SK-MEL-5 (cell line): ENCODE results near the gene DAPK1. TPM values are rescaled to one million over a fixed set of nuclear protein-coding genes. Genes with fewer than 3 reads are reported as not detected.

Experiments
- small RNA-seq, 2 experiments: library from RNA; depleted of rRNA; stranded (forward); fragments of <200 nt; gene quantifications; one replicate each; pipeline ENCODE3, GENCODE V24; 2014
- total RNA-seq: library from RNA; depleted of rRNA; stranded (reverse); fragments of >200 nt; shearing (Covaris generic); gene quantifications from 2 replicates; pipeline ENCODE4 v1.2.3, GENCODE V29; 2014; rRNA removed

The DAPK1 gene
- total RNA-seq, 1 experiment from 2014 or later, result 38.1 TPM

Small RNA genes lying within 50 kb of the gene (small RNA-seq; reads per million reads assigned to genes)
- gene AL161787.1, result 0 to 0.57 reads per million in 2 experiments

Other genes with a start within 250 kb of the DAPK1 start
- gene CTSL, start 228.3 kb downstream of the DAPK1 start, total RNA-seq, result 1,575 and 1,779 TPM in 2 replicates